K562 (cell line): ENCODE data around the gene MRPL42.

Experiments
- CTCF ChIP-seq, 3 experiments: IDR thresholded peaks in 2 of 3; conservative IDR thresholded peaks in 1 of 3; 2 replicates each; pipeline ENCODE4 v1.5.1; 2011 to 2012; ENCODE audit warnings: low read length in 3 of 3, mild to moderate bottlenecking in 3 of 3, control low read depth in 2 of 3, improper control_type of control experiment in 1 of 3, inconsistent platforms in 1 of 3, low read depth in 1 of 3, mixed read lengths in 1 of 3, moderate library complexity in 1 of 3; ENCODE audit not compliant: insufficient read depth in 2 of 3
- HDAC2 ChIP-seq: fragments of 450-650 bp; IDR thresholded peaks from 2 replicates; pipeline ENCODE4 v1.6.1; 2016; ENCODE audit warnings: mild to moderate bottlenecking
- KAT2B ChIP-seq: IDR thresholded peaks from one replicate; pipeline ENCODE4 v1.6.1; 2012; ENCODE audit warnings: low read depth, mild to moderate bottlenecking, control low read depth, inconsistent platforms, low read length, moderate library complexity
- TBP ChIP-seq: optimal IDR thresholded peaks from 2 replicates; pipeline ENCODE3; 2011; ENCODE audit warnings: low read depth, low read length, improper control_type of control experiment
- TCF15 ChIP-seq: fragments of 250-450 bp; sonication (Bioruptor Pico); IDR thresholded peaks from 2 replicates; pipeline ENCODE4 v1.8.0; 2022; ENCODE audit warnings: moderate library complexity, mild to moderate bottlenecking, inconsistent platforms
- ZBTB1 ChIP-seq: sonication (generic); formaldehyde crosslinking; IDR thresholded peaks from 2 replicates; pipeline ENCODE4 v1.8.1; 2023; ENCODE audit warnings: missing genetic modification reagents, low read depth, mild to moderate bottlenecking, borderline replicate concordance
- ZNF589 ChIP-seq: fragments of 200-800 bp; sonication (Bioruptor generic); IDR thresholded peaks from 2 replicates; pipeline ENCODE4 v1.6.1; 2016; ENCODE audit warnings: low read depth, missing genetic modification characterization, missing compliant biosample characterization
- TF ChIP-seq, protein P1 (sequence below): fragments of 250-450 bp; sonication (Bioruptor Pico); IDR thresholded peaks from 2 replicates; pipeline ENCODE4 v1.8.0; 2022; ENCODE audit warnings: moderate library complexity, mild to moderate bottlenecking, inconsistent platforms
- TF ChIP-seq, protein P2 (sequence below): fragments of 250-450 bp; sonication (Bioruptor Pico); IDR thresholded peaks from 2 replicates; pipeline ENCODE4 v1.5.0; 2021

DNA sequence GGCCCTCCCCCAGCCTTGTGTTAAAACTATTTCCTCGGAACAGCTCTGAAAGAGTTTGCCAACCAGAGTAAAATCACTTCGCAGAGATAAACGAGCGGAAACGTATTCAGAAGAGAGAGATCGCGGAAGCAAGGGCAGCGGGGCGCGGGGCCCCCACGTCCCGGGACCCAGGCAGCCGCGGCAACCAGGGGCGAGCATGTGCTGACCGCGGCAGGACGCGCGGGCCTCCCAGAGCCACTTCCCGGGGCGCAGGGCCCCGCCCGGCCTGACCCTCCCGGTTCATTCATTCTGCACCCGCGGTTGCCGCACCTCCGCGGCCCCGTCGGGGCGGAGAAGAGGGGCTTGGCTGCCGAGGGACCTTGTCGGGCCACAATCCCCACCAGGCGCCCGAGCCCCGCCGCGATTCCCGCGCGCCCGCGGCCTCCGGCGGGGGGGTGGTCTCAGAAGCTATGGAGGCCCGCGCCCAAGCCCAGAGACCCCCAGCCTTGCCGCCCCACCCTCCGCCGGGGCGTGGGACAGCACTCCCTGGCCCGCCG, 26.2 kb upstream of the MRPL42 start:
- no peak for TF ChIP-seq ZNF589 (CRISPR knock-in tag)
- no peak for TF ChIP-seq KAT2B
- TF ChIP-seq, protein P1, sequence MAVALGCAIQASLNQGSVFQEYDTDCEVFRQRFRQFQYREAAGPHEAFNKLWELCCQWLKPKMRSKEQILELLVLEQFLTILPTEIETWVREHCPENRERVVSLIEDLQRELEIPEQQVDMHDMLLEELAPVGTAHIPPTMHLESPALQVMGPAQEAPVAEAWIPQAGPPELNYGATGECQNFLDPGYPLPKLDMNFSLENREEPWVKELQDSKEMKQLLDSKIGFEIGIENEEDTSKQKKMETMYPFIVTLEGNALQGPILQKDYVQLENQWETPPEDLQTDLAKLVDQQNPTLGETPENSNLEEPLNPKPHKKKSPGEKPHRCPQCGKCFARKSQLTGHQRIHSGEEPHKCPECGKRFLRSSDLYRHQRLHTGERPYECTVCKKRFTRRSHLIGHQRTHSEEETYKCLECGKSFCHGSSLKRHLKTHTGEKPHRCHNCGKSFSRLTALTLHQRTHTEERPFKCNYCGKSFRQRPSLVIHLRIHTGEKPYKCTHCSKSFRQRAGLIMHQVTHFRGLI (CRISPR knock-in tag) = no peak
- no peak for TF ChIP-seq ZBTB1
- TF ChIP-seq TBP = no peak
- no peak for TF ChIP-seq CTCF (IDR thresholded peaks at IDR 0.05 in 2 of 3, conservative IDR thresholded peaks at IDR 0.05 in 1 of 3; ENCODE audit: insufficient read depth in 2 of 3, low read depth in 1 of 3, low read length in 3 of 3)
- TF ChIP-seq, protein P2, sequence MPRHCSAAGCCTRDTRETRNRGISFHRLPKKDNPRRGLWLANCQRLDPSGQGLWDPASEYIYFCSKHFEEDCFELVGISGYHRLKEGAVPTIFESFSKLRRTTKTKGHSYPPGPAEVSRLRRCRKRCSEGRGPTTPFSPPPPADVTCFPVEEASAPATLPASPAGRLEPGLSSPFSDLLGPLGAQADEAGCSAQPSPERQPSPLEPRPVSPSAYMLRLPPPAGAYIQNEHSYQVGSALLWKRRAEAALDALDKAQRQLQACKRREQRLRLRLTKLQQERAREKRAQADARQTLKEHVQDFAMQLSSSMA (CRISPR knock-in tag) = no peak
- no peak for TF ChIP-seq HDAC2
- no peak for TF ChIP-seq TCF15 (CRISPR knock-in tag)
